DMS53 treated with DMSO at 0.1 percent for 48 hours (cell line): ENCODE measurements around the gene FBXO47.
"Not testable (repeated sequence)": the region's sequence is repeated elsewhere in the genome, so short reads cannot be mapped to it uniquely, and the experiment has no call there.

Experiments used
- DNase-seq: peaks from one replicate; lab custom pipeline; 2025; ENCODE audit not compliant: unreplicated experiment; lab: John Stamatoyannopoulos, UW

FBXO47 gene

GRCh38 chr17:38980490-38981217, 13.5 kb upstream of the FBXO47 start:
- DNase-seq: no peak

GRCh38 chr17:38978180-38978579, 11.0 kb upstream of the FBXO47 start:
- no peak for DNase-seq

- not testable (repeated sequence) for DNase-seq
These were observed 9.0 kb upstream of the FBXO47 start for GRCh38 chr17:38976187-38976551.

GRCh38 chr17:38970804-38971203, 3.6 kb upstream of the FBXO47 start:
- DNase-seq: no peak

GRCh38 chr17:38970128-38970527, 2.9 kb upstream of the FBXO47 start:
- DNase-seq: no peak

GRCh38 chr17:38969281-38969680, 2.1 kb upstream of the FBXO47 start:
- DNase-seq: no peak

GRCh38 chr17:38961413-38961812, 5.8 kb downstream of the FBXO47 start:
- no peak for DNase-seq

GRCh38 chr17:38960402-38960801, 6.8 kb downstream of the FBXO47 start:
- DNase-seq: no peak

- no peak for DNase-seq
These were observed 7.7 kb downstream of the FBXO47 start for GRCh38 chr17:38959508-38959907.

- no peak for DNase-seq
These were observed 8.4 kb downstream of the FBXO47 start for GRCh38 chr17:38958756-38959155.

- DNase-seq: no peak
These were observed 8.9 kb downstream of the FBXO47 start for GRCh38 chr17:38958326-38958725.

GRCh38 chr17:38953800-38954199, 13.4 kb downstream of the FBXO47 start:
- not testable (repeated sequence) for DNase-seq

- no peak for DNase-seq
These were observed 20.0 kb downstream of the FBXO47 start for GRCh38 chr17:38947189-38947588.

- DNase-seq: no peak
These were observed 23.6 kb downstream of the FBXO47 start for GRCh38 chr17:38943607-38944006.

GRCh38 chr17:38942696-38943334, 24.4 kb downstream of the FBXO47 start:
- no peak for DNase-seq

- DNase-seq: no peak
These were observed 26.8 kb downstream of the FBXO47 start for GRCh38 chr17:38940404-38940803.

- no peak for DNase-seq
These were observed 27.2 kb downstream of the FBXO47 start for GRCh38 chr17:38939987-38940386.

- not testable (repeated sequence) for DNase-seq
These were observed 33.2 kb downstream of the FBXO47 start for GRCh38 chr17:38933962-38934361.

GRCh38 chr17:38930782-38931181, 36.4 kb downstream of the FBXO47 start:
- not testable (repeated sequence) for DNase-seq

GRCh38 chr17:38926293-38927070, 40.7 kb downstream of the FBXO47 start:
- DNase-seq: no peak

- no peak for DNase-seq
These were observed 41.8 kb downstream of the FBXO47 start, which contains the start of gene LASP1NB for GRCh38 chr17:38925263-38925995. TSS of gene LASP1NB (plus strand) at chr17:38925614.
